HUES64 (cell line): ENCODE measurements around the gene GBA2.

Experiments
- H3K27ac ChIP-seq: 2 replicates; pipeline ENCODE4 v1.7.0; 2013; ENCODE audit warnings: low read depth, low read length, inconsistent platforms
- H3K27me3 ChIP-seq: 2 replicates; pipeline ENCODE4 v1.6.1; 2013; ENCODE audit warnings: mild to moderate bottlenecking, low read length; ENCODE audit not compliant: insufficient read depth
- H3K36me3 ChIP-seq: 2 replicates; pipeline ENCODE4 v1.6.1; 2013; ENCODE audit warnings: mild to moderate bottlenecking, low read length; ENCODE audit not compliant: insufficient read depth
- H3K4me1 ChIP-seq: 2 replicates; pipeline ENCODE4 v1.6.1; 2013; ENCODE audit warnings: mild to moderate bottlenecking, low read length, moderate library complexity; ENCODE audit not compliant: insufficient read depth
- H3K4me3 ChIP-seq: 2 replicates; pipeline ENCODE4 v1.5.1; 2013; ENCODE audit warnings: mild to moderate bottlenecking, low read length, moderate library complexity
- H3K9ac ChIP-seq: 2 replicates; pipeline ENCODE4 v1.6.1; 2013; ENCODE audit warnings: mild to moderate bottlenecking, low read depth, low read length
- H3K9me3 ChIP-seq: 2 replicates; pipeline ENCODE4 v1.6.1; 2013; ENCODE audit warnings: low read depth, low read length; ENCODE audit not compliant: insufficient read depth
- WGBS: fragments of 150-250, 120-280 bp; methylation state at CpG from one replicate; pipeline ENCODE4 v1.1.7; 2013; ENCODE audit warnings: missing lambda C conversion rate; 5-methylcytosine and 5-hydroxymethylcytosine counted together

The GBA2 gene

DNA sequence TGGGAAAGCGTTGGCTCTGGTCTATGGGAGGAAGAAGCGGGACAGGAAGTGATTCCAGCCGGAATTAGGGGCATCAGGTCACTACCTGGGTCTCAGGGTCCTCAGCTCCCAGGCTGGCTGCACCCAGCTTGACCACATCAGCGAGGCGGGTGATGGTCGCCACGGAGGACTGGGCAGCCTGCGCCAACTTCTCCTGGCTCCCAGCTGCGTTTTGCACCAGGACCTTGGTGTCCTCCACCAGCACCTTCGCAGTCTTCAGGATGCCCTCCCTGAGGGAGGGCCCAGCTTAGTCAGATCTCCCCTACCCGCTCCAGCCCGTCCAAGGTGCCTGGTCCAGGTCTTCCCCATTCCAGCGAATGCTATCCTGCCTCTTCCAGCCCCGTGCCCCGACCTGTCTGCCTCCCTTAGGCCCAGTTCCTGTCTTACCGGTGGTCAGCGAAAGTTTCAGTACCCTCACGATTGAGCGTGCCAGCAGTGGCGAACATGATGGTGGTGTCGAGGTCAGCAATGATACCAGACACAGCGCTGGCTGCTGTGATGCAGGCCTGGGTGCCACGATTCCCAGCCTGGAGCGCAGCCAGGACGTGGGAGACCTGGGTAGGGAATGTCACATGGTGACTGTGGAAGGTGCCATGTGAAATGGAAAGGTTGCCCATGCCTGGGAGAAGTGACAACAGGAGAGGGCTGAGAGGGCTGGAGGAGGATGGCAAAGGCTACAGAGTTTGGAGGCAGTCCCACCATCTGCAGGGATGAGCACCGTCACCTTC lies 44.9 kb downstream of the GBA2 start:
- H3K4me1 ChIP-seq = no peaks in the 10 kb centered on the region
- no peak overlapping the region for H3K9ac ChIP-seq
- no peaks in the 10 kb centered on the region for H3K9me3 ChIP-seq
- no peaks in the 10 kb centered on the region for H3K27me3 ChIP-seq
- H3K4me3 ChIP-seq = no peak overlapping the region
- WGBS = 95% methylated on average over 26 of the region's 26 CpGs
- H3K27ac ChIP-seq = no peak overlapping the region
- H3K36me3 ChIP-seq = peaks cover 98% of the 10 kb centered on the region

DNA sequence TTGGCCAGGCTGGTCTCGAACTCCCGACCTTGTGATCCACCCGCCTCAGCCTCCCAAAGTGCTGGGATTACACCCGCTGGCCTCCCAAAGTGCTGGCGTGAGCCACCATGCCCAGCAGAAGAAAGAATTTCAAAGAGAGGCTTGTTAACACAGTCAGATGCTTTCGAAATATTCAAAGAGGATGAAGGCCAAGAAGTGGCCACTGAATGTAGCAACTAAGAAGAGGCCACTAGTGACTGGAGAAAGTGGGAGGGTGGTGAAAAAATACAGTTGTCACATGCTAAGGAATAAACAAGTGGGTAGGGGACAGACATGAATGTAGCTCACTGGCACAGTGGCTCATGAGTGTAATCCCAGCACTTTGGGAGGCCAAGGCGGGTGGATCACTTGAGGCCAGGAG lies 46.3 kb downstream of the GBA2 start:
- Histone ChIP-seq H3K27me3 (no peaks in the 10 kb centered on the region), H3K36me3 (peaks cover 98% of the 10 kb centered on the region), H3K4me3 (no peak overlapping the region), H3K9me3 (no peaks in the 10 kb centered on the region), H3K27ac (no peak overlapping the region), H3K9ac (no peak overlapping the region), H3K4me1 (no peaks in the 10 kb centered on the region)
- 96% methylated on average over 7 of the region's 7 CpGs for WGBS

- Histone ChIP-seq H3K27me3 (no peaks in the 10 kb centered on the region), H3K36me3 (peaks cover 95% of the 10 kb centered on the region), H3K9me3 (no peaks in the 10 kb centered on the region), H3K4me1 (no peaks in the 10 kb centered on the region), H3K4me3 (no peak overlapping the region), H3K9ac (no peak overlapping the region), H3K27ac (no peak overlapping the region)
Observed at GRCh38 chr9:35700942-35701341, 48.1 kb downstream of the GBA2 start.

GRCh38 chr9:35700031-35700430 lies 49.0 kb downstream of the GBA2 start:
- Histone ChIP-seq H3K27ac (no peak overlapping the region), H3K4me1 (no peaks in the 10 kb centered on the region), H3K36me3 (peaks cover 90% of the 10 kb centered on the region), H3K9ac (no peak overlapping the region), H3K9me3 (no peaks in the 10 kb centered on the region), H3K4me3 (no peak overlapping the region), H3K27me3 (no peaks in the 10 kb centered on the region)
- 93% methylated on average over 11 of the region's 11 CpGs for WGBS

- 95% methylated on average over 5 of the region's 5 CpGs for WGBS
- H3K36me3 ChIP-seq = peaks cover 72% of the 10 kb centered on the region
- H3K4me1 ChIP-seq = no peaks in the 10 kb centered on the region
- no peaks in the 10 kb centered on the region for H3K9me3 ChIP-seq
- no peak overlapping the region for H3K9ac ChIP-seq
- no peak overlapping the region for H3K4me3 ChIP-seq
- no peaks in the 10 kb centered on the region for H3K27me3 ChIP-seq
- H3K27ac ChIP-seq = no peak overlapping the region
Observed at GRCh38 chr9:35698231-35698630, 50.8 kb downstream of the GBA2 start.

GRCh38 chr9:35697486-35697885 lies 51.5 kb downstream of the GBA2 start:
- no peaks in the 10 kb centered on the region for H3K4me1 ChIP-seq
- H3K9ac ChIP-seq = no peak overlapping the region
- H3K4me3 ChIP-seq = no peak overlapping the region
- no peaks in the 10 kb centered on the region for H3K9me3 ChIP-seq
- H3K27ac ChIP-seq = no peak overlapping the region
- peaks cover 66% of the 10 kb centered on the region for H3K36me3 ChIP-seq
- H3K27me3 ChIP-seq = no peaks in the 10 kb centered on the region
- 94% methylated on average over 14 of the region's 14 CpGs for WGBS

DNA sequence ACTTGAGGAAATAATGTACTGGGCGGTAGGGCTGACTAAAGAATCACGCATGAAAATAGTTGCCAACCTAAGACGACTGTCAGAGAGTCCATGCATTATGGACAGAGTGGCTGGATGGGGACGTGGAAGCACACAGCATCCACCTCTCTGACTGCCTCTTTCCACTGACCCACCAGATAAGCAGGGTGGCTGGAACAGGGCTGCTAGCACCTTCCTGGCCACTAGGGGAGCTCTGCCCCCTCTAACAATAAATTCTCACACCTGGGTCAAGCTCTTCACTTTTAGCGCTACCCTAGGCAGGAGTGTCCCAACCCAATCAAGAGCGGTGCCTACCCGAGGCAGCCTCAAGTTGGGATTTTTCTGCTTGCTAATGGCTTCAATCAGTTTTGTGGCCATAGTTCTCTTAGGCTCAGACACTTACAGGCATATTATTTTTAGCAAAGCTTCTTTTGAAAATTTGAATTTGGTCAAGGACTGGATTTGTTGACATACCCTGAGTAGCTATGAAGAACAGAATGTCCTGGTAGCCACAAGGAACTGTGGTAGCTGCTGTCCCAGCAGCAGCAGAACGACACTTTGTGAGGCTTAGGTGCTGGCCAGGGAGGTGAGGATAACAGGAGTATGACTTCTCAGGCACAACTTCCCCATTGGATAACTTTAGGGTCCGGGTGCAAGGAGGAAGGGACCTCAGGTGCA lies 52.4 kb downstream of the GBA2 start:
- no peak overlapping the region for H3K9ac ChIP-seq
- H3K4me3 ChIP-seq = no peak overlapping the region
- no peaks in the 10 kb centered on the region for H3K27me3 ChIP-seq
- no peaks in the 10 kb centered on the region for H3K9me3 ChIP-seq
- 60% methylated on average over 9 of the region's 9 CpGs for WGBS
- H3K27ac ChIP-seq = no peak overlapping the region
- H3K4me1 ChIP-seq = no peaks in the 10 kb centered on the region
- peaks cover 59% of the 10 kb centered on the region for H3K36me3 ChIP-seq

DNA sequence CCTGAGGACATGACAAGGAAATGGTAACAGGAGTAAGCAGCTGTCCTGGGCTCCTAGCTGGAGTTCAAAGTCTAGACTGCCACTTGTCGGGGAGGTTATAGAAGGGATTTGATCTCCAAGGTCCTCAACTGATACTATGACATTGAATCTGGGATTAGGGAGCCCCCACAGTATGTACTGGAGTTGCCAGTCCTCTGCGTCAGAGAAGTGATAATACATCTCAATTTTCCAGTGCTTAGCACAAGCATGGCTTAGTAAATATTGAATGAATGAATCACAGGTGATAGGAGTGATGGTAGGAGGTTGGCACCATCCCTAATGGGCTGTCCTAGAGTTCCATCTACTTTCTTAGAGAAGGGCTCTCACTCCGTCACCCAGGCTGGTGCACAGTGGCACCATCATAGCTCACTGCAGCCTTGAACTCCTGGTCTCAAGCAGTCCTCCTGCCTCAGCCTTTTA lies 53.1 kb downstream of the GBA2 start:
- Histone ChIP-seq H3K36me3 (peaks cover 52% of the 10 kb centered on the region), H3K4me1 (no peaks in the 10 kb centered on the region), H3K9me3 (no peaks in the 10 kb centered on the region), H3K9ac (no peak overlapping the region), H3K27me3 (no peaks in the 10 kb centered on the region), H3K27ac (no peak overlapping the region), H3K4me3 (no peak overlapping the region)
- 97% methylated on average over 3 of the region's 3 CpGs for WGBS

DNA sequence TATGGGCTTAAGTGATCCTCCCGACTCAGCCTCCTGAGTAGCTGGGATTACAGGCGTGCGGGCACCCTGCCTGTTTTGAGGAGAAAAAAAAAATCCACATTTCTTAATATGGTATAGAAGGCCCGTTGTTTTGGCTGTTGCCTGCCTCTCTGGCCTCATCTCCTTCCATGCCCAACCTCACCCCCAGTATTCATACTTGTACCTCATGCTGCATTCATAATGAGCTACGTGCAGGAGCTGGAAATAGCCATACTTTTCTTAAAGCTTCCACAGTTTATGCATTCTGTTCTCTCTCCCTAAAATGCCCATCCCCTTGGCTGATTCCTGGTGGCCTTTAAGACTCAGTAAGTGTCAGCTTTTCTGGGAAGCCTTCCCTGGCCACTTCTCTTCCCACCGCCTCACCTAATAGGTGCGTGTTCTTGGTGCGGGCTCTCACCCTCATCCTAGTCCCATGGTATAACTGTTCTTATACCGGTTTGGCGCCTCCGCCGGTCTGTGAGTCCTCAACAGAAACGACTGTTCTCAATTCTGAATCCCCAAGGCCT lies 57.2 kb downstream of the GBA2 start:
- Histone ChIP-seq H3K27ac (no peak overlapping the region), H3K27me3 (no peaks in the 10 kb centered on the region), H3K36me3 (peaks cover 24% of the 10 kb centered on the region), H3K9ac (no peak overlapping the region), H3K4me3 (peak overlapping the region; percentile 77; the same call in 1 of the 2 replicates), H3K9me3 (no peaks in the 10 kb centered on the region), H3K4me1 (peaks cover 9% of the 10 kb centered on the region)
- 68% methylated on average over 11 of the region's 13 CpGs for WGBS

- H3K9ac ChIP-seq = peak overlapping the region; percentile 41
Observed at GRCh38 chr9:35691334-35691650, 57.7 kb downstream of the GBA2 start.

GRCh38 chr9:35690614-35691333 lies 58.3 kb downstream of the GBA2 start:
- Histone ChIP-seq H3K36me3 (peaks cover 25% of the 10 kb centered on the region), H3K27ac (peak overlapping the region; percentile 85), H3K9me3 (no peaks in the 10 kb centered on the region), H3K4me1 (peaks cover 9% of the 10 kb centered on the region), H3K27me3 (no peaks in the 10 kb centered on the region), H3K9ac (peak overlapping the region; percentile 85), H3K4me3 (peak overlapping the region; percentile 77)
- WGBS = under 1% methylated on average over 61 of the region's 61 CpGs

More at GRCh38 chr9:35691334-35691650, 57.7 kb downstream of the GBA2 start:
- Histone ChIP-seq H3K36me3 (peaks cover 26% of the 10 kb centered on the region), H3K4me1 (peaks cover 9% of the 10 kb centered on the region), H3K27ac (peak overlapping the region; percentile 85; the same call in 1 of the 2 replicates), H3K27me3 (no peaks in the 10 kb centered on the region), H3K9me3 (no peaks in the 10 kb centered on the region), H3K4me3 (peak overlapping the region; percentile 77)
- 11% methylated on average over 10 of the region's 10 CpGs for WGBS
